Hepatic stellate cell (primary cell): ENCODE measurements around the gene F2.

Experiments used
- DNase-seq: peaks from one replicate; pipeline ENCODE4 v3.0.0; 2011; ENCODE audit warnings: low spot score

Gene F2

DNA sequence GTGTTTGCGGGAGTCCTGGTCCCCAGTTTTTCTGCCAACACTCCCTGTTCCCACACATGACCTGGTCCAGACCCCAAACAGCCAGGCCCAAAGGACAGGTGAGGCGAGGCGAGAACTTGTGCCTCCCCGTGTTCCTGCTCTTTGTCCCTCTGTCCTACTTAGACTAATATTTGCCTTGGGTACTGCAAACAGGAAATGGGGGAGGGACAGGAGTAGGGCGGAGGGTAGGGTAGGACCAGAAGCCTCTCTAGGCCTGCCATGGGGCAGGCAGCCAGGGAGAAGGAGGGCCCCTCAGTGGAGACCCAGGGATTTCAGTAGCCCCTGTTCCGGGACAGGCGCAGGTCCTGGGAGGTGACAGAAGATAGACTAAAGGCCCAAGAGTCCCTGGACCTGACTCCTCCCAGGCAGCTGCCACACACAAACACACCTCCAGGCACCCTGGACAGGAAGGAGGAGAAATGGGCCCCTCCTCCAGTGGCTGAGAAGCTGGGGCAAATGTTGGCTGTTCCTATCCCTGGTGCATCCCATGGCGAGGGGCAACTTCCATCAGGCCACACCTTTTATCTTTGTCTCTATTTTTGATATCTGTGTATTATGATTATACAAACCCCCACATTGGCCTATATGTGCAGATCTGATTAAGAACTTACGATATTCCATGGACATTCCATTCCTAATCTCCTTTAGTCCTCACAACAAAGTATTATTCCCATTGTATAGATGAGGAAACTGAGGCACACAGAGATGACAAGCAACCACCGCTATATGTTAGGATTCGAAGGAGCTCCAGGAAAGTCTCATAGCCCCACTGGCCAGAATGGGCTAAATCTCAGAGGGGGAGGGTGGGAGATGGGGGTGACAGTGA lies 626 bp upstream of the F2 start:
- DNase-seq, result no peak

DNA sequence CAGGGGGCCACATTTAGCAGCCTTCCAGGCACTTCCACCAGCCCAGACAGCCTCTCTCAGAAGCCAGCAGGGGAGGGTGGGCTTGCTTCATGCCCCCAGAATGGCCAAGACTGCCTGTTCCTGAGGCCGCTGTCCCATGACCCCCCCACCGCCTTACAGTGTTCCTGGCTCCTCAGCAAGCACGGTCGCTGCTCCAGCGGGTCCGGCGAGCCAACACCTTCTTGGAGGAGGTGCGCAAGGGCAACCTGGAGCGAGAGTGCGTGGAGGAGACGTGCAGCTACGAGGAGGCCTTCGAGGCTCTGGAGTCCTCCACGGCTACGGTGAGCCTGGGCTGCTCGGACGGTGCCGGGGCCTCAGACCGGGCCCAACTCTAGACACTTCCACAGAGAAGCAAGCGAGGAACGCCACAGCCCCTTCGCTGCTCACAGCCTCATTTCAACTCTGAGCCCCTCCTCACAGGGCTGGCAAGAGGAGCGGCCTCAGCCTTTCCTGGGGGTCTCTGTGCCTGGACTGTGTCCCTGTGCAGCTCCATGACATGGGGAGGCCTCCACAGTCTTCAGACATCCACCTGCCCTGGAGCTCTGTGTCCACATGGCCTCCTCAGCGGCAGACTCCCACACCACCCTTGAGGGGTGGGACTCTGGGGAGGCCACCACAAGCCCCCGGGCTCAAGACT lies 668 bp downstream of the F2 start:
- DNase-seq, result no peak

DNA sequence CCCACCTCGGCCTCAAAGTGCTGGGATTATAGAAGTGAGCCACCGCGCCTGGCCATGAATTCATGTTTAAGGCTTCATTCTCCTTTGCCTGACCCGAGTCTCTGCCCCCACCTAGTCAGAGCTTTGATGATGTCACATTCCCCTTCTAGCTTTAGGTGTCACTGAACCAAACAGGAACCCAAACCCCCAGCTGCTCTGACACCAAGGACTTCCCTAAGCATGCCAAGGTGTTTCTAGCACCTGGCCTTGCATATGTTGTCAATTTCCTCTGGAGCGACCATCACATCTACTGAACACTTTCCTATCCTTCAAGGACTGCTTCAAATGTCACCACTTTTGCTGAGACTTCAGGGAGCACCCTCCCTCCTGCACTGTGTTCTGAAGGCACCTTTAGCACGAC lies 2.3 kb downstream of the F2 start:
- no peak for DNase-seq

DNA sequence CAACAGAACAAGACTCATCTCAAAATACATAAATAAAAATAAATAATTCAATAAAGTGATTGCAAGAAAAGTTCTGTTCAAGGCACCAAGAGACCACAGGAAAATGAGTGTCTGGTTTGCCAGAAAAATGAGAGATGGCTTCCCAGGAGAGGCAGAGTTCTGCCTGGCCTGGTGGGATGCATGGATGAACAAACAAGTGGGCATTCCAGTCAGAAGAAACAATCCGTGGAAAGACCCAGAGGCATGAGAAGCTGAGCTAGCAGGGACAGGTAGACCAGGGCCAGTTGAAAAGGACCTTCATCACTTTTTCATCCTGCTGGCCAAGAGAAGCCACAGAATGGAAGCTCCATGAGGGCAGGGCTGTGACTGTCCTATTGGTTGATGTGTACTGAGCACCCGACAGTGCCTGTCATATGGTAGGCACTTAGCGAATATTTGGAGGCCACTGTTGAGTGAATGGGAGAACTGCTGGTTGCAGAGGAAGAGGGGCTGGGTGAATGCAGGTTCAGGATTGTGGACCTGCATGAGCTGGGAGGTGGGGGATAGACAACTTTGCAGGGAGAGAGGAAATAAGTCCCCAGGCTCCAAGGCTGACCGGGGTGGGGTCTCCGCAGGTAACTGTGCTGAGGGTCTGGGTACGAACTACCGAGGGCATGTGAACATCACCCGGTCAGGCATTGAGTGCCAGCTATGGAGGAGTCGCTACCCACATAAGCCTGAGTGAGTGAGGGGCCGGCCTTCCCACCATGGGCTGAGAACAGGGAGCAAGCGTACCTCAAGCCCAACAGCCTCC lies 3.7 kb downstream of the F2 start:
- DNase-seq, result no peak

DNA sequence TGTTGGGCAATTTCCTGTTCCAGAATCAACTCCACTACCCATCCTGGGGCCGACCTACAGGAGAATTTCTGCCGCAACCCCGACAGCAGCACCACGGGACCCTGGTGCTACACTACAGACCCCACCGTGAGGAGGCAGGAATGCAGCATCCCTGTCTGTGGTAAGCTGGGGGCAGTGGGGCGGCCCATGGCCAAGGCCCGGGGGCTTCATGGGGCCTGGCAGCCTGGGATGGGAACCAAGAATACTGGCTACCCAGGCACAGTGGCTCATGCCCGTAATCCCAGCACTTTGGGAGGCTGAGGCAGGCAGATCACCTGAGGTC lies 4.3 kb downstream of the F2 start:
- no peak for DNase-seq

DNA sequence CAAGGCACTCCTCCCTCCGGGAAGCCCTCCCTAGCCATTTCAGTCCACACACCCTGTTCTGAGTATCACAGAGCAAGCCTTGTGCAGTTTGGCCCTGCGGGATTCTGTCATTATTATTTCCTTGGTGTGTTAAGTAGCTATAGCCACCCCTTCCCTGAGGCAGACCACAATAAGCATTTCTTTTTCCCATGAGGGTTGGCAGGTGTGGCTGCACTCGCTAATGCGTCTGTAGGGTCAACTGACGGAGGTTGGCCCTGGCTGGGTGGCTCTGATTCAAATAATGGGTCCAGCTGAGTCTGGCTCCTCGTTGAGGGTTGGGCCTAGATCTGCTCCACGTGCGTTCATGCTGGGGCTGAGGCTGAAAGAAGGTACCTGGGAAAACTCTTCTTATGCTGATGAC lies 5.1 kb downstream of the F2 start:
- DNase-seq, result no peak

DNA sequence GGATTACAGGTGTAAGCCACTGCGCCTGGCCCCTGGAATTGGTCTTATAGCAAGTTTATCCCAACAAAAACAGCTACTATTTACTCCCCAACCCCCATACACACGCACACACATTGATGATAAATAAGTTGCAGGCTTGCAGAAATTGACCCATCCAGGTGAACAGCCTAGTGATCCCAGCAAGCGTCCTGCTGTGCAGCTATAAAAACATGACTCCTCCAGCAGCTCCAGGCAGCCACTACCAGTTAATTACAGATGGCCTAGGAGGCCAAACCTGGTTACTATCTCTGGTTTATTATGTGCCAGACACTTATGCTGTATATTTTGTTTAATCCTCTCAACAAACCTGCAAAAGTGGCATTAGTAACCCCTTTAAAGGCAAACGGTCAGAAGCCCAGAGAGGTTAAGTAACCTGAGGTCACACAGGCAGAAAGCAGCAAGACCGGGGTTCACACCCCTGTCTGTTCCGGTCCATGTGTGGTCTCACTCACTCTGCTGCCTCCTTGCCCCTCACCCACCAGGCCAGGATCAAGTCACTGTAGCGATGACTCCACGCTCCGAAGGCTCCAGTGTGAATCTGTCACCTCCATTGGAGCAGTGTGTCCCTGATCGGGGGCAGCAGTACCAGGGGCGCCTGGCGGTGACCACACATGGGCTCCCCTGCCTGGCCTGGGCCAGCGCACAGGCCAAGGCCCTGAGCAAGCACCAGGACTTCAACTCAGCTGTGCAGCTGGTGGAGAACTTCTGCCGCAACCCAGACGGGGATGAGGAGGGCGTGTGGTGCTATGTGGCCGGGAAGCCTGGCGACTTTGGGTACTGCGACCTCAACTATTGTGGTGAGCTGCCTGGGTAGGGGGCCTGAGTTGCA lies 6.6 kb downstream of the F2 start:
- no peak for DNase-seq

DNA sequence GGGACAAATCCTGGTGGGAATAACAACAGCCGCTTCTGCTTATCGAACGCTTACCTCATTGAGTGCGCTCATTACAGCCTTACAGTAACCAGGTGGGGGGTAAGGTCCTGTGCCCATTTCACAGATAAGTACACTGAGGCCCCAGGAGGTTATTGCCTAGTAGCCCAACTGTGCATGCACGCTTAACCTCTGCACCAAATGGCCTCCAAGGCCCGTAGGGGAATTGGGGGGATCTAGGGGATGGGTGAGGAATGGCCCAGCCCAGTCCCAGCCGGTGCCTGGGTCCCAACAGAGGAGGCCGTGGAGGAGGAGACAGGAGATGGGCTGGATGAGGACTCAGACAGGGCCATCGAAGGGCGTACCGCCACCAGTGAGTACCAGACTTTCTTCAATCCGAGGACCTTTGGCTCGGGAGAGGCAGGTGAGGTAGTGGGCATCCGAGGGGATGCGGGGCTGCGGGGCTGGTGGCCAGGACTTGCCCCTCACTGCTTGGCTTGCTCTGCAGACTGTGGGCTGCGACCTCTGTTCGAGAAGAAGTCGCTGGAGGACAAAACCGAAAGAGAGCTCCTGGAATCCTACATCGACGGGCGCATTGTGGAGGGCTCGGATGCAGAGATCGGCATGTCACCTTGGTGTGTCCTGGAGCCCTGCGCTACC lies 7.3 kb downstream of the F2 start:
- no peak for DNase-seq

DNA sequence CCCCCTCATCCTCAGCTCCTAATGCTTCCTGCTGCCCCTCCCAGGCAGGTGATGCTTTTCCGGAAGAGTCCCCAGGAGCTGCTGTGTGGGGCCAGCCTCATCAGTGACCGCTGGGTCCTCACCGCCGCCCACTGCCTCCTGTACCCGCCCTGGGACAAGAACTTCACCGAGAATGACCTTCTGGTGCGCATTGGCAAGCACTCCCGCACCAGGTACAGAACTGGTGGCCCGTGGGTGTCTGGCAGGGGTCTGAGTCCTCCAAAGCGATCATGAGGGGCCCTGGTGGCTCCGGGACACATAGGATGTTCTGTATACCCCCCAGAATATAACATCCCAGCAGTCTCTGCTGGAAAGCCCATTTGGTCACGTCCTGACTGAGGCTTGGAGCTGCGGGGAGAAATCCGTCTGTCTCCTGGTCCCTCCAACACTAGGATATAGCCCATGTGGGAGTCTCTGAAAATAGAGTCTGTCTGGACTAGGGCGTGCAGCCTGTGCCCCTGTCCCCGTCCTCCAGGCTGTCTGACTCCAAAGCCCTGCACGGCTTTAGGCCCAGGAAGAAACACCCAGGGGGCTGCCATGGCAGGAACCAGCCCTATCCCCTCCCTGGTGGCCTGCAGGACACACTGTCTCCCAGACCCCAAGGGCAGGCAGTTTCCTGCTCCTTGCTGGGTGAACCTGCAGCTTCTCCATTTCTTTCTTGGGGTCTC lies 9.1 kb downstream of the F2 start:
- DNase-seq, result no peak

DNA sequence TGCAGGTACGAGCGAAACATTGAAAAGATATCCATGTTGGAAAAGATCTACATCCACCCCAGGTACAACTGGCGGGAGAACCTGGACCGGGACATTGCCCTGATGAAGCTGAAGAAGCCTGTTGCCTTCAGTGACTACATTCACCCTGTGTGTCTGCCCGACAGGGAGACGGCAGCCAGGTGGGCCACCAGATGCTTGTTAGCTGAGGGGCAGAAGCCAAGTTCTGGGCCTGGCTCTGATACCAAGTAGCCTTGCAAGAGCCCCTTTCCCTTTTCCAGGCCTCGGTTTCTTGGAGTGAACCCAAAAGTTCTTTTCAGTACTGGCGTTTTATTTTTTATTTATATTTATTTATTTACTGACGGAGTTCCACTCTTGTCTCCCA lies 9.6 kb downstream of the F2 start:
- DNase-seq, result no peak

DNA sequence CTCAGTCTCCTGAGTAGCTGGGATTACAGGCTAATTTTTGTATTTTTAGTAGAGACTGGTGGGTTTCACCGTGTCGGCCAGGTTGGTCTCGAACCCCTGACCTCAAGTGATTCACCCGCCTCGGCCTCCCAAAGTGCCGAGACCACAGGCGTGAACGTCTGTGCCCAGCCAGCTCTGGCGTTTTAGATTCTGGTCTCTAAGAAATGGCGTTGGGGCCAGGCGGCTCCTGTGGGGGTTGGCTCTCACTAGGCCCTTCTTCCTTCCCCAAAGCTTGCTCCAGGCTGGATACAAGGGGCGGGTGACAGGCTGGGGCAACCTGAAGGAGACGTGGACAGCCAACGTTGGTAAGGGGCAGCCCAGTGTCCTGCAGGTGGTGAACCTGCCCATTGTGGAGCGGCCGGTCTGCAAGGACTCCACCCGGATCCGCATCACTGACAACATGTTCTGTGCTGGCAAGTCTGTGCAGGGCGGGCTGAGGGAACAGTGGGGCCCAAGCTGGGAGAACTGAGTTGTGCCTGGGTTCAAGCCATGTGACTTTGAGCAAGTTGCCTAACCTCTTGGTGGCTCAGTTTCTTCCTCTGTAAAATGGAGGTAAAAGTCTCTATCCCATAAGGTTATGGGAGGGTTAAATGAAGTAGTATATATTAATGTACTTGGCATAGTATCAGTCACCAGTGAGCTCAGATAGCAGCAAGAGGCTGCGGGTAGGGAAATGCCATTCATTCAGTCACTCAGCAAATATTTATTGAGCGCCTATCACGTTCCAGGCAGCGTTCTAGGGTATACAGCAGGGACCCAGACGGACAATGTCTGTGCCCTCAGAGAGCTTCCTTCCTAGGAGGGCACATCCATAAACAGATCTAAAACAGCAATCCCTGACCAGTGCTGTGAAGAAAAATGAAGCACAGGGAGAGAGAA lies 10.4 kb downstream of the F2 start:
- no peak for DNase-seq

DNA sequence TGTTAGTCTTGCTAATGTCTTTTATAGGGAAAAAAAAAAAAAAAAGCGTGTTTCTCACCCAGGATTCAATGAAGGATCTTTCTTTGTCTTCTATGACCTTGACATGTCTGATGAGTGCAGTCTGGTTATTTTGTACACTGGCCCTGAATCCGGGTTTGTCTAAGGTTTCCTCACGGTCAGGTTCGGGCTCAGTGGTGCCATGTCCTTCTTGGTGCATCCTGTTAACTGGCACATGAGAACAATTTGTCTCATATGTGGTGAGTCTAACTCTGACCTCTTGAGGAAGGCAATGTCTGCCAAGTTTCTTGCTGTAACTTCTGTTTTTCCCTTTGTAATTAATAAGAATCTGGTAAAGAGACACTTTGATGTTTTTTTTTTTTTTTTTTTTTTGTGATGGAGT lies 12.5 kb downstream of the F2 start:
- no peak for DNase-seq

DNA sequence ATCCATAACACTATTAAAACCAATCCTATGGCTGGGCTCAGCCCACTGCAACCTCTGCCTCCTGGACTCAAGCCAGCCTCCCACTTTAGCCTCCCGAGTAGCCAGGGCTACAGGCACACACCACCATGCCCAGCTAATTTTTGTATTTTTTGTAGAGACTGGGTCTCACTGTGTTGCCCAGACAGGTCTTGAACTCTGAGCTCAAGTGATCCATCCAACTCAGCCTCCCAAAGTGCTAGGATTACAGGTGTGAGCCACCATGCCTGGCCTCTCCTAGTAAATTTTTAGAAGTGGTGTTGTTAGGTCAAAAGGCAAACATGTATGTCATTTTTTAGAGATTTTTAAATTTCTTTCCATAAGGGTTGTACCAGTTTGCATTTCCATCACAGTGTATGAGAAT lies 14.2 kb downstream of the F2 start:
- no peak for DNase-seq

DNA sequence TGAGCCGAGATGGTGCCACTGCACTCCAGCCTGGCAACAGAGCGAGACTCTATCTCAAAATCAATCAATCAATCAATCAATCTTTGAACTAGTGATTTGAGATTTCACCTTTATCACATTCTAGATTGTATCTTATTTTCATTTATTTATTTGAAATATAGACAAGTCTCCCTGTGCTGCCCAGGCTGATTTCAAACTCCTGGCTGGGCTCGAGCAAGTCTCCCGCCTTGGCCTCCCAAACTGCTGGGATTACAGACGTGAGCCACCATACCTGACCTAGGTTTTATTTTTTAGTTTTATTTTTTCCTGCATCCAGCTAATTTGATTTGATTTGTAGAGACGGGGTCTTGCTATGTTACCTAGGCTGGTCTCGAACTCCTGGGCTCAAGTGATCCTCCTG lies 17.1 kb downstream of the F2 start:
- no peak for DNase-seq

DNA sequence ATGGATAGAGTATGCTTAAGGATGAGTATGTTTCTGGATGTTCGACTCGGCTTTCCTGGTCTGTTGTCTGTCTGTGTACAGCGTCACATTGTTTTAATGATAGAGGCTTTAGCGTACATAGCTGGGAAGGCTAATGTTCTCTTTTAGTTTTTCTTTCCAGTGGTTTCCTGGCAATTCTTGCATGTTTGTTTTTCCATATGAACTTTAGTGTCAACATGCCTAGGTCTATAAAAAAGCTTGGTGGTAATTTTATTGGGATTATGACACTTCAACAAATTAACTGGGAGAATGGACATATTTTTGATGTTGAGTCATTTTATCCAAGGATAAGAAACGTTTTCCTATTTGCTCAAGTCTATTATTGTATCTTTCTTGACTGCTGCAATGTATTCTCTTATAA lies 17.6 kb downstream of the F2 start:
- no peak for DNase-seq

DNA sequence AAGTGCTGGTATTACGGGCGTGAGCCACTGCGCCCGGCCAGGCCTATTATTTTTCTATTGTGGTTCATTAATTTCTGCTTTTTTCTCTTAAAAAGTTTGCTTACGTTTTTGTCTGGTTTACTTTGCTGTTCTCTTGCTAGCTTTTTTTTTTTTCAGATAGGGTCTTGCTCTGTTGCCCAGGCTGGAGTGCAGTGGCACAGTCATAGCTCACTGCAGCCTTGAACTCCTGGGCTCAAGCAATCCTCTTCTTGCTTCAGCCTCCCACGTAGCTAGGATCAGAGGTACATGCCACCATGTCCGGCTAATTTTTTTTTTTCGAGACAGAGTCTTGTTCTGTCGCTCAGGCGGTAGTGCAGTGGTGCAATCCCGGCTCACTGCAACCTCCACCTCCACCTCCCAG lies 18.7 kb downstream of the F2 start:
- no peak for DNase-seq

DNA sequence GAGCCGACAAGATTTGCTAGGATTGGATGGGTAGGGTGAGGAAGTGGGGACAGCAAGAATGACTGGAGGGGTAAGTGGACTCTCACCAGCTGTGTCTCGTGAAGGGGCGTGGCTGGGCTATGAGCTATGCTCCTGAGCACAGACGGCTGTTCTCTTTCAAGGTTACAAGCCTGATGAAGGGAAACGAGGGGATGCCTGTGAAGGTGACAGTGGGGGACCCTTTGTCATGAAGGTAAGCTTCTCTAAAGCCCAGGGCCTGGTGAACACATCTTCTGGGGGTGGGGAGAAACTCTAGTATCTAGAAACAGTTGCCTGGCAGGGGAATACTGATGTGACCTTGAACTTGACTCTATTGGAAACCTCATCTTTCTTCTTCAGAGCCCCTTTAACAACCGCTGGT lies 19.9 kb downstream of the F2 start:
- no peak for DNase-seq

DNA sequence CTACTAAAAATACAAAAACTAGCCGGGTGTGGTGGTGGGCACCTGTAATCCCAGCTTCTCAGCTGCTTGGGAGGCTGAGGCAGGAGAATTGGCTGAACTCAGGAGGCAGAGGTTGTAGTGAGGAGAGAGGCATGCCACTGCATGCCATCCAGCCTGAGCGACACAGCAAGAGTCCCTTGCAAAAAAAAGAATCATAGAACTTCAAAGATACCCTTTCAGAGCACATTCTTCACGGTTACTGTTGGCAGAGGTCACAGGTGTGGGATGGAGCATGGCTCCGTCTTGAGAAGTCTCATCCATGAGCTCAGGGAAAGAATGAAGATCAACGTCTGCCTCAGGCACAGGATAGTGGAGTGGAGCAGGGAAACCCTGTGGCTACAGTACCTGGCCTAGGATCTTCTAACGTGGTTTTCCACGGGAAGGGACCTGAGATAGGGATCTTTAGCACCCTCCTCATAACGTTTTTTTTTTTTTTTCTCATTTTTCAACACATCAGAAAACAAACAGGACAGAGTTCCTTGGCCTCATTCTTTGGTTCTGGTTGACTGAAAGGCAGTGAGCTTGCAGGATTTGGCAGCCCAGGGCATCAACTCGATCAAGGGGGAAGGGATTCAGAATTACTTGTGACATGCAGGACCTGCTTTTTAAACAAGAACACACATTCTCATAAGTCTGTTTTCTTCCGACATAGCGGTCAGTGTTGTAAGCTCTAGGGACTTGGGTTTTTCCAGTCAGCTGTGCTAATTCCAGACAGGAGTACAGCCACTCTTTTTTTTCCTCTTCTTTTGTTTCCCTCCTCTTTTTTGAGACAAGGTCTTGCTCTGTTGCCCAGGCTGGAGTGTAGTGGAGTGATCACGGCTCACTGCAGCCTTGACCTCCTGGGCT lies 22.8 kb downstream of the F2 start:
- DNase-seq, result no peak

DNA sequence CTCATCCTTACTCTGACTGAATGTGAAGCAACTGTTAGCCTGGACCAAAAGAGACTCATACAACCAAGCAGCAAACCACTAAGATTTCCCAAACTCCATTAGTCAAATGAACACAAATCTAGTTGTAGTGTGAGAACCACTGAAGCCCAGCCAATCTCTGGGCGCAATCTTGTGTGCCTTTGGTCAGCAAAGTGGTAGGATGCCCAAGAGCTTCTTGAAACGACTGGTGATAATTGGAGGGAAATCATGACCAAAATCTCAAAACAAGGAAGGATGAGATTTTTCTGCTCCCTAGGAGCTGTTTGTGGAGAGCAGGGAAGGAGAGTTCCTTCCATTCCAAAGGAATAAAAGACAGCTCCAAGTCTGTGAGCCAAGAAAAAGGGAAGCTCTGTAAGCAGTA lies 24.0 kb downstream of the F2 start:
- no peak for DNase-seq
